HG03196 (cell line): ENCODE measurements around the gene SYT8.

Source experiments
- ATAC-seq: cut with Tn5 transposase; IDR thresholded peaks from one replicate; pipeline ENCODE4 v1.9.1; 2021; ENCODE audit not compliant: unreplicated experiment

The SYT8 gene

GRCh38 chr11:1857064-1857463 lies 22.3 kb downstream of the SYT8 start:
- ATAC-seq: no peak

DNA sequence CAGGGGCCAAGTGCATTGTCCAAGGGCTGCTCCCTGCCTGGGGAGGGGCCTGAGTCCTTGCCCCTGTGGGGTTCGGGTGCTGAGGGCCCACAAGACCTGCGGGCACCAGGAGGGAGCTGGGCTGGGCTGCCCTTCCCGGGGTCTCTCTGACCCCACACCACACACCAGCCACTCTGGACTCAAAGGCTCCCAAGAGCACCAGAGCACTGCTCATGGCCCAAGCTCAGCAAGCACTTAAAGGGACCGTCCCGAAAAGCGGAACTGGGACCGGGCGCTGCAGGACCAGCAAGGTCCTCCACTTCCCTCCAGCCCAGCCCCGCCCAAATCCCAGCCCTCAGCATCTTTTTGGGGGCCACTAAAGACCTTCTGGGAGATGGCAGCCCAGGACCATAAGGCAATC lies 23.4 kb downstream of the SYT8 start:
- no peak for ATAC-seq

- ATAC-seq: no peak
Observed at GRCh38 chr11:1858576-1858975, 23.8 kb downstream of the SYT8 start.

GRCh38 chr11:1859004-1859403 lies 24.2 kb downstream of the SYT8 start:
- no peak for ATAC-seq

DNA sequence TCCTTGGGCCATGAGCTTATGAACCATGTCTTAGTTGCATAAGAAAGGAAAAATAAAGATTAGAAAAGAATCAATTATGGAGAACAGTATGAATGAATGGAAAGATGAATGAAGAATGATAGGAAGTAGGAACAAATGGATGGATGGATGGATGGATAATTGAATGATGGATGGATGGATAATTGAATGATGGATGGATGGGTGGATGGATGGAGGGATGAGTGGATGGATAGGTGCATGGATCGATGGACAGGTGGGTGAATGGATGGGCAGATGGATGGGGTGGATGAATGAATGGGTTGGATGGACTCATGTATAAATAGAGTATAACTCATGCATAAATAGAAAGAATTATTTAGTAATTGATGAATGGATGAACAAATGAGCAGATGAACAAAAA lies 25.3 kb downstream of the SYT8 start:
- ATAC-seq: no peak

DNA sequence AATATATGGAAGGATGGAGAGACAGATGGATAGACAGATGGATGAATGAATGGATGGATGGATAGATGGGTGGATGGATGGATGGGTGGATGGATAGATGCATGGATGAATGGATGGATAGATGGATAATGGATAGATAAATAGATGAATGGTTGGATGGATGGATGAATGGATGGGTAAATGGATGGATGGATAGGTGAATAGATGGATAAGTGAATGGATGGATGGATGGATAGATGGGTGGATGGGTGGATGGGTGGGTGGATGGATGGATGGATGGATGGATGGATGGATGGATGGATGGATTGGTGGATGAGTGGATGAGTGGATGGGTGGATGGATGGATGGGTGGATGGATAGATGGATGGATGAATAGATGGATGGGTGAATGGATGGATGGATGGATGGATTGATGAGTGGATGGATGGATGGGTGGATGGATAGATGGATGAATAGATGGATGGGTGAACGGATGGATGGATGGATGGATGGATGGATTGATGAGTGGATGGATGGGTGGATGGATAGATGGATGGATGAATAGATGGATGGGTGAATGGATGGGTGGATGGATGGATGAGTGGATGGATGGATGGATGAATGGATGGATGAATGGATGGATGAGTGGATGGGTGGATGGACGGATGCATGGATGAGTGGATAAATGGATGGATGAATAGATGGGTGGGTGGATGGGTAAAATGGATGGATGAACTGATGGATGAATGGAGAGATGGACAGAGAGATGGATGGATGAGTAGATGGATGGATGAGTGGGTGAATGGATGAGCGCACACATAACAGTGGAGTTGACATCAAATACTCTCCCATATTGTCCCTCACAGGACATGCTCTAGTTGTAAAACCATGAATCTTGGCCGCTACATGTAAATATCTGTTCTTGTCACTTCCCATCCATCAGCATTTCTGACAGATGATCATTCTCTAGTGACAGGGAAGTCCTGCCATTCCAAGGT lies 26.9 kb downstream of the SYT8 start:
- ATAC-seq: no peak

DNA sequence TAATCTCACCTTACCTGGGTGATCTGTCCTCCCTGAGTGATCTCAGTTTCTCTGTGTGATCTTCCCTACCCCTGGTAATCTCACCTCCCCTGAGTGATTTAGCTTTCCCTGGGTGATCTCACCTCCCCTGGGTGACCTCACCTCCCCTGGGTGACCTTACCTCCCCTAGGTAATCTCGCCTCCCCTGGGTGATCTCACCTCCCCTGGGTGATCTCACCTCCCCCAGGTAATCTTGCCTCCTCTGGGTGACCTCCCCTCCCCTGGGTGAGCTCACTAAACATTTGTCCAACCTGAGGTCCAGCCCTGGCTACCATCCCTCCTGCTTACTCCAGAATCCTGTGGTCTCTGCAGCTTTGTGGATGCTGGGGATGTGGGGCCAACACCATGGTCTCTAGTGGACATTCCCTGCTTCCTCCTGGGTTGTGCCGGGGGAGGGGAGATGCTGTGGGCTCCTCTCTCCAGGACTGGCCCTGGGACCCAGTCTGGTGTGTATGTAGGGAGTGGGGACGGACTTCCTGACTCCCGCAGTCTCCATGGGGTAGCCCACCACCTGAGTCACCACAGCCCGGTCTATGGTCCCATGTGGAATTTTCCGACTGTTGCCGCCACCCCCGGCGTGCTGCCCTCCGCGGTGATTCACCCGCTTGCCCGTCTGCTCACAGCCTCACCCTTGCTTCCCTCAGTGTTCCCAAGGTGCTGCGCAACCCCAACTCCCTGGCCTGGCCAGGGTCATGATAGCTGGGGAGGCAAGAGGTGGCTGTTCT lies 28.0 kb downstream of the SYT8 start:
- ATAC-seq: no peak

DNA sequence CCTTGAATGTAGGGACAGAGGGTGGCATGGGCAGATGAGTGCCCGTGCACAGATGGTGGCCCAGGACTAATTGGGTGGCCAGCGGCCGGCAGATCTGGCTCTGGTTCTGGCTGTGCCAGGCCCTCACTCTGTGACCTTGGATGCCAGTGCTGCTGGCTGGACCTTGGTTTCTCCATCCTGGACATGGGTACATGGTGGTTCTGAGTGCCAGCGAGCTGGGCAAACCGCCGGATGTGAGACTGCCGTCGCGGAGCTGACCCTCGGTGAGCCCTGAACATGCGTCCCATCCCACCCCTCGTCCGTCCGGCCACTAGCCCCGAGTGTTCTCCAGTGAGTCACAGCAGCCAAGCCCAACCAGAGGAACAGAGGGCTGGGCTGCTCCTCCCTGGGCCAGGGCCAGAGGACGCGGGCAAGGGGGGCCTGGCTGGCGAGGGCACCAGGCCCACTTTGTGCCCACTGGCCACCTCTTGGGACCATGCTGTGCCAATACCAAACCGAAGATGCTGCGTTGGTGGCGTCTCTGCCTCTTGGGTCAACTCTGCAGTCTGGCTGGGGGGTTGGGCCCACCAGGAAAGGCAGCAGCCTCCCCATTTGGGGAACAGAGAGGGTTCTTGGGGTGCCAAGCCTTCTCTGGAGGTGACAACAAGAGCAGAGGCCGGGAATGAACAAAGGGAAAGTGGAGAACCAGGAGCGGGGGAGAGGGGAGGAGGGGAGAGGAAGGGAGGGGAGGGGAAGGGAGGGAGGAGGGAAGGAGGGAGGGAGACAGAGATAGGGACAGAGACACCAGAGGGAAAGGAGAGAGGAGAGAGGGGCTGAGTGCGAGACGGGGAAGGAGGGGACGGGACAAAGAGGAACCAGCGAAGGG lies 28.8 kb downstream of the SYT8 start:
- no peak for ATAC-seq

GRCh38 chr11:1864231-1864630 lies 29.4 kb downstream of the SYT8 start:
- ATAC-seq: no peak

- no peak for ATAC-seq
Observed at GRCh38 chr11:1864831-1865665, 30.3 kb downstream of the SYT8 start.

- ATAC-seq: no peak
Observed at GRCh38 chr11:1866226-1866625, 31.4 kb downstream of the SYT8 start.

GRCh38 chr11:1866776-1867175 lies 32.0 kb downstream of the SYT8 start:
- ATAC-seq: no peak

DNA sequence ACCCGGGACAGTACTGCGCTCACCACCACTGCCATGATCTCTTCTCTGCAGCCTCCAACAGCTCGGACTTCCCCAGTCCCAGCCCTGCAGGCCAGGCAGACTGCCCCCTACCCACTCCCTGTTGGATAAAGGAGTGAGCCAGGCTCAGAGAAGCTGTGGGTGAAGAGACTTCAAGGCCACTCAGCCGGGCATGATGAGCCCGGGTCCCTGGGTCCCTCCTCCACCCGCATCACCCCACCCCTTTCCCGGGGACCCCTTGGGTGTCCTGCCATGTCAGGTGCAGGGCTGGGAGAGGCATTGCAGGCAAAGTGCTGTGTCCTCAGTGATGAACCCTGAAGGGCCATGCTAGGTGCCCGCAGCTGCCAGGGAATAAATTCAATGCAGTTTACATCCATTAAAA lies 32.6 kb downstream of the SYT8 start:
- ATAC-seq: no peak

DNA sequence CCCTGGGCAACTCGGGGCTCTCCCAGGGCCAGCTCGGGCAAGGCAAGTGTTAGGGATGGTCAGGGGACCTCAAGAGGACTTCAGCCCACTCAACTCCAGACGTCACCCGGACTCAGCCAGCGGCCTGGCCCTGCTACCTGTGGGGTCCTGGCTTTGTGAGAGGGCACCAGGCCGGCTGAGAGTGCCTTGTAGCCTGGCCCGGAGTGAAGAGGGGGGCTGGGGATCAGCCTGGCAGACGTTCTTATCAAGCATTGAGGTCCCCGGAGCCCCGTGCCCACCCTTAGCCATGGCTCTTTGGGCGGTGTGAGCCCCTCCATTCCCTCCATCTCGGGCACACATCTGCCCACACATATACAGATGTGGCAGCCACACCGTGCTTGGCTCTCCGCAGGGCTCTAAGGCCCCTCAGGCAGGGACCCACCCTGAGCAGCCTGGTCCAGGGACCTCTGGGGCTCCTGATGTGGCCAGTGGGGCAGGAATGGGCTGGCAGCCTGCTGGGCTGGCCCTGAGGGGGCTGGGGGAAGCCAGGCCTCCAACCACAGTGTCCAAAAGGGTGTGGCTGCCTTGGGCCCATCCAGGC lies 33.4 kb downstream of the SYT8 start:
- ATAC-seq: no peak

GRCh38 chr11:1868636-1869291 lies 34.0 kb downstream of the SYT8 start:
- no peak for ATAC-seq

DNA sequence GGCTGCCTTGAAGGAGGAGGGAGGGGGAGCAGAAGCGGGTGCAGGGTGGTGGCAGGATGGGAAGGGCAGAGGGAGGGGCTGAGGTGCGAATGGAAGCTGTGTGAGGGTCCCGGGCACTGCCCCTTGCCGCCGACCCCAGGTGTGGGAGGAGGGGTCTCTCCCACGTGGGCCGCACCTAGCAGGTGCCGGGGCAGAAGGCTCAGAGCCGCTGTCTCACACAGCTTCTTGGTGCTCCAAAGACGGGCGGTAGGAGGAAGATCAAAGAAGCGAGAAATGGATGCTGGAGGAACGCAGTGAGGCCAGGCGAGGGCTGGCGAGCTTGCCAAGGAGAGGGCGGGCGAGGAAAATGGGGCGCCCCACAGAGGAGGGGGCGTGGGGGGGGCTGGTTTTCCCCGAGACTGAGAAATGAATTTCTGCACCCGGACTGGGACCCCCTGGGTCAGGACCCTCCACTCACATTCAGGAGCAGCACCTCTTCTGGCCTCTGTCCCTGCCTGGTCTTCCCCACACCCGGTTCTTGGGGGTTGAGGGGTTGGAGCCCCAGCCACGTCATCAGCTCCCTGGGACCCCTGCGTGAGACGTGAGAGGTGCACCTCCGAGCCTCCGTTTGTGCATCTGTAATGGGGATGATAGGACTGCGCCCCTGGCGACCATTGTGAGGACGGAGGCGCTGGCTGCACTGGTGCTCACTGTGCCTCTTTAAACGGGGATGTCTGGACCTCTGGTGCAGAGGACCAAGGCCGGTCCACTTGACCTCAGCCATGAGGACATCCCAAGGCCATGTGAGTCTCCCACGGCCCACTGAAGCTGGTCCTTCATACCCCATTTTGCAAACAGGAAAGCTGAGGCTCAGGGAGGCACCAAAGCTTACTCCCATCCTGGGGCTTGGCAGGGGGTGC lies 34.9 kb downstream of the SYT8 start:
- ATAC-seq: no peak

DNA sequence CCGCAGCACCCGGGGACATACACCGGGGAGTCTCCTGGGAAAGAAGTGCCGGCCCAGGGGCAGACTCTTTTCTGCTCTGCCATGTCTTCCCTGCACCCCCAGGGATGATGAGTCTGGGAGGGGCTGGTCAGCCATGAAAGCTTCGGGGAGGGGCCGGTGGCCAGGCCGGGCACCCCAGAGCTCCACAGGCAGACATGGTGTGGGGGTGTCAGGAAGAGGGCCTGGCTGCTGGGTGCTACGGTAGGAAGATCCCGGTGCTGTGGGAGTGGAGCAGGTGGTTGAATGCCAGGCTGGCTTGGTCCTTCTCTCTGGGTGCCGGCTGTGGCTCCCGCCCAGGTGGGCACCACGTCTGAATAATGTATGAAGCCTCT lies 35.5 kb downstream of the SYT8 start:
- ATAC-seq: no peak

DNA sequence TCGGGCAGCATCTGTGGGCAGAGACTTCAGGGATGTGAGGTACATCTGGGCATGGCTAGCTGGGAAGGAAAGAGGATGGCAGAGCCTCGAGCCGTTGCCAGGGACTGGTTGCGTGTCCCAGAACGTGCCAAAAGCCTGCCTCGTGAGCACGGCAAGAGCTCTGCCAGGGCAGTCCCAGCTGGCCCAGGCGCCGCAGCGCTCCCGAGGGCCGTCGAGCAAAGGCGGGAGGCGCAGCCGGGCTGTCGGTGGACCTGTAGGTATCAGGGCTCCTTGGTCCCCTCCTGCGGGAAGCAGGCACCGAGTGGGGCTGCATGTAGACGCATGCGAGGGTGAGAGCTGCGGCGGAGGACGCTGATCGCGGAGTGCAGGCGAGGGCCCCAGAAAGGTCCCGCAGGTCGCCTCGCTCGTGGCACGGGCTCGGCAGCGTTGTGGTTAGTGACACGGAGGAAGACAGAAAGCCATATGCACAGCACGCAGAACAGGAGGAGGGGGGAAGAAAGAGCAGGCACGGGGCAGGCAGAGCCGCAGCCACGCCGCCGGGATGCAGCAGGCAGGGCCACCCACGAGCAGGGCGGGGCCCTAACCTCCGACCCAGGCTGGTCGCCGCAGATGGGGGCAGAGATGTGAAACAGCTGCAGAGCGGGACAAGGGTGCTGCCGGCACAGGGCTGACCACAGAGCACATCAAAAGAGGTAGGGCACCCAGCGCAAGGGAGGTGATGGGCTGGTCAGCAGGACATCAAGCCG lies 36.1 kb downstream of the SYT8 start:
- no peak for ATAC-seq
